PFSK-1 (cell line): Measurements from ENCODE around the gene IL12B.

Experiments used
- FOXP2 ChIP-seq: optimal IDR thresholded peaks from 2 replicates; pipeline ENCODE3; 2011; ENCODE audit warnings: borderline replicate concordance, control low read depth, inconsistent platforms; ENCODE audit not compliant: insufficient read depth; ENCODE audit errors: extremely low read length, extremely low read depth
- POLR2AphosphoS5 ChIP-seq: IDR thresholded peaks from 2 replicates; pipeline ENCODE4 v1.6.1; 2012; ENCODE audit warnings: low read depth, mild to moderate bottlenecking, control low read depth, low read length, moderate library complexity
- REST ChIP-seq, 2 experiments: IDR thresholded peaks; 2 replicates each; pipeline versions ENCODE4 v1.6.1 to v1.8.0; 2011 to 2012; ENCODE audit warnings: low read depth in 2 of 2, low read length in 2 of 2, control low read depth in 1 of 2, inconsistent platforms in 1 of 2, mild to moderate bottlenecking in 1 of 2, moderate library complexity in 1 of 2; ENCODE audit not compliant: insufficient read depth in 1 of 2
- SIN3A ChIP-seq: IDR thresholded peaks from 2 replicates; pipeline ENCODE4 v1.6.1; 2012; ENCODE audit warnings: mild to moderate bottlenecking, low read length, moderate library complexity, borderline replicate concordance; ENCODE audit not compliant: insufficient read depth
- TAF1 ChIP-seq: IDR thresholded peaks from 2 replicates; pipeline ENCODE4 v1.6.1; 2012; ENCODE audit warnings: low read length, control low read depth, borderline replicate concordance; ENCODE audit not compliant: insufficient read depth

IL12B gene

GRCh38 chr5:159319832-159320231 is 10.5 kb downstream of the IL12B start:
- TF ChIP-seq SIN3A (no peak), POLR2AphosphoS5 (no peak), TAF1 (no peak), REST (IDR thresholded peaks at IDR 0.05; ENCODE audit: insufficient read depth in 1 of 2, low read depth in 2 of 2, low read length in 2 of 2) (no peak), FOXP2 (no peak)

- TF ChIP-seq REST (IDR thresholded peaks at IDR 0.05; ENCODE audit: insufficient read depth in 1 of 2, low read depth in 2 of 2, low read length in 2 of 2) (no peak), SIN3A (no peak), FOXP2 (no peak), POLR2AphosphoS5 (no peak), TAF1 (no peak)
These were observed 10.9 kb downstream of the IL12B start for GRCh38 chr5:159319363-159319762.

- TF ChIP-seq TAF1 (no peak), POLR2AphosphoS5 (no peak), REST (IDR thresholded peaks at IDR 0.05; ENCODE audit: insufficient read depth in 1 of 2, low read depth in 2 of 2, low read length in 2 of 2) (no peak), FOXP2 (no peak), SIN3A (no peak)
These were observed 11.8 kb downstream of the IL12B start for GRCh38 chr5:159318448-159318847.

- TF ChIP-seq FOXP2 (no peak), POLR2AphosphoS5 (no peak), SIN3A (no peak), TAF1 (no peak), REST (IDR thresholded peaks at IDR 0.05; ENCODE audit: insufficient read depth in 1 of 2, low read depth in 2 of 2, low read length in 2 of 2) (no peak)
These were observed 12.4 kb downstream of the IL12B start for GRCh38 chr5:159317849-159318248.
